ENCODE measurements around the gene ANKRD34C. TPM values are rescaled to one million over a fixed set of nuclear protein-coding genes. Genes with fewer than 3 reads are reported as not detected.

ANKRD34C gene
- total and polyA plus RNA-seq, 9 of the 15 experiments (the other 6 are each of a cell fraction or from before 2014, with no cell fraction given) = 0.01 TPM; not detected in 8

DNA sequence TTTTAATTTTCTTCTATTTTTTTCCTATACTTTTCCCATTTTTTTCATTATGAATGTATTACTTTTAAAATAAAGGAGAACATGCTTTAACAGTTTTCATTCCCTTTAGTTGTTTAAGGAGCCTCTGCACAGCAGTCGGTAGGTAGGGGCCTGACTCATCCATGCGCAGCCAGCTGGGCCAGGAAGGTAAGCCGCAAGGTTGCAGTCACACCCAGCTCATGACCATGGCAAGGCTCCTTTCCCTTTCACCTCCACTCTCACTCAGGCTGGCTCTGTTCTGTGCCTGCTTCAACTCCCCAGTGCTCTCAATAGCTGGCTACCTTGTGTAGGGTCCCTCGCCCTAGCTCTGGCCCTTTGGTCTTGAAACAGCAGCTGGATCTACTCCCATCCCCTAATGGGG lies 17.4 kb upstream of the ANKRD34C start (continued):
- TF ChIP-seq, protein P1, sequence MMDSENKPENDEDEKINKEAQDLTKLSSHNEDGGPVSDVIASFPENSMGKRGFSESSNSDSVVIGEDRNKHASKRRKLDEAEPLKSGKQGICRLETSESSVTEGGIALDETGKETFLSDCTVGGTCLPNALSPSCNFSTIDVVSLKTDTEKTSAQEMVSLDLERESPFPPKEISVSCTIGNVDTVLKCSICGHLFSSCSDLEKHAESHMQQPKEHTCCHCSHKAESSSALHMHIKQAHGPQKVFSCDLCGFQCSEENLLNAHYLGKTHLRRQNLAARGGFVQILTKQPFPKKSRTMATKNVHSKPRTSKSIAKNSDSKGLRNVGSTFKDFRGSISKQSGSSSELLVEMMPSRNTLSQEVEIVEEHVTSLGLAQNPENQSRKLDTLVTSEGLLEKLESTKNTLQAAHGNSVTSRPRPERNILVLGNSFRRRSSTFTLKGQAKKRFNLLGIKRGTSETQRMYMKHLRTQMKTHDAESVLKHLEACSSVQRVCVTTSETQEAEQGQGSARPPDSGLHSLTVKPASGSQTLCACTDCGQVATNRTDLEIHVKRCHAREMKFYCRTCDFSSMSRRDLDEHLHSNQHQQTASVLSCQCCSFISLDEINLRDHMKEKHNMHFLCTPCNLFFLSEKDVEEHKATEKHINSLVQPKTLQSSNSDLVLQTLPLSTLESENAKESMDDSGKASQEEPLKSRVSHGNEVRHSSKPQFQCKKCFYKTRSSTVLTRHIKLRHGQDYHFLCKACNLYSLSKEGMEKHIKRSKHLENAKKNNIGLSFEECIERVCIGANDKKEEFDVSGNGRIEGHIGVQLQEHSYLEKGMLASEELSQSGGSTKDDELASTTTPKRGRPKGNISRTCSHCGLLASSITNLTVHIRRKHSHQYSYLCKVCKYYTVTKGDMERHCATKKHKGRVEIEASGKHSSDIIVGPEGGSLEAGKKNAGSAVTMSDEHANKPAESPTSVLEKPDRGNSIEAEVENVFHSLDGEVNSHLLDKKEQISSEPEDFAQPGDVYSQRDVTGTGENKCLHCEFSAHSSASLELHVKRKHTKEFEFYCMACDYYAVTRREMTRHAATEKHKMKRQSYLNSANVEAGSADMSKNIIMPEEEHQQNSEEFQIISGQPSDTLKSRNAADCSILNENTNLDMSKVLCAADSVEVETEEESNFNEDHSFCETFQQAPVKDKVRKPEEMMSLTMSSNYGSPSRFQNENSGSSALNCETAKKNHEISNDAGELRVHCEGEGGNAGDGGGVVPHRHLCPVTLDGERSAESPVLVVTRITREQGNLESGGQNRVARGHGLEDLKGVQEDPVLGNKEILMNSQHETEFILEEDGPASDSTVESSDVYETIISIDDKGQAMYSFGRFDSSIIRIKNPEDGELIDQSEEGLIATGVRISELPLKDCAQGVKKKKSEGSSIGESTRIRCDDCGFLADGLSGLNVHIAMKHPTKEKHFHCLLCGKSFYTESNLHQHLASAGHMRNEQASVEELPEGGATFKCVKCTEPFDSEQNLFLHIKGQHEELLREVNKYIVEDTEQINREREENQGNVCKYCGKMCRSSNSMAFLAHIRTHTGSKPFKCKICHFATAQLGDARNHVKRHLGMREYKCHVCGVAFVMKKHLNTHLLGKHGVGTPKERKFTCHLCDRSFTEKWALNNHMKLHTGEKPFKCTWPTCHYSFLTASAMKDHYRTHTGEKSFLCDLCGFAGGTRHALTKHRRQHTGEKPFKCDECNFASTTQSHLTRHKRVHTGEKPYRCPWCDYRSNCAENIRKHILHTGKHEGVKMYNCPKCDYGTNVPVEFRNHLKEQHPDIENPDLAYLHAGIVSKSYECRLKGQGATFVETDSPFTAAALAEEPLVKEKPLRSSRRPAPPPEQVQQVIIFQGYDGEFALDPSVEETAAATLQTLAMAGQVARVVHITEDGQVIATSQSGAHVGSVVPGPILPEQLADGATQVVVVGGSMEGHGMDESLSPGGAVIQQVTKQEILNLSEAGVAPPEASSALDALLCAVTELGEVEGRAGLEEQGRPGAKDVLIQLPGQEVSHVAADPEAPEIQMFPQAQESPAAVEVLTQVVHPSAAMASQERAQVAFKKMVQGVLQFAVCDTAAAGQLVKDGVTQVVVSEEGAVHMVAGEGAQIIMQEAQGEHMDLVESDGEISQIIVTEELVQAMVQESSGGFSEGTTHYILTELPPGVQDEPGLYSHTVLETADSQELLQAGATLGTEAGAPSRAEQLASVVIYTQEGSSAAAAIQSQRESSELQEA (IDR thresholded peaks at IDR 0.05; ENCODE audit: low read depth) = no peak

DNA sequence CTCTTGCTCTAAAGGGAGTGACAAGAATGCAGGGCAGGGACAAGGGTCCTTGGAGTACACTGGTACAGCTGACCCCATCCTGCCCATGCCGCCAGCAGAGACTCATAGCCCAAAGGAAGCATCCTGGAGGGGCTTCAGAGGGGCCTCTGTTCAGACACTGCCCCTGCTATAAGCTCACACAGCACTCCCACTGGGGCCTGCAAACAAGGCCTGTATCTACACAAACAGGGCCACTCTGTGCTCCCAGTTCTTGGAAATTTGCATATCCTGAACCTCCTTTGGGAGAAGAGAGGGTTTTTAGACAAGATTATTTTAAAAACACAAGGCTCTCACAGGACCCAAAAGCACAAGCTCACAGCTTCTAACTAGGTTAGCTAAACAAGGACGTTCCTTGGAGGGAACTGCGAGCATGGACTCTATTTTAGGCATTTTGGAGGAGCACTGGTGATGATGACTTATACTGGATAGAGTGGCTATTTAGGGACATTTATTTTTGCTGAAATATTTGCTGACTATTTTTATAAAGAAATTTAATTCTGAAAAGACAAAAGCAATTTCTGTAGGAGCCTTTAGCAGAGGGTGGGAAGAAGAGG lies 16.4 kb upstream of the ANKRD34C start:
- Histone ChIP-seq H3K4me2 (ENCODE audit: insufficient read depth, low read length) (no peak overlapping the region), H2AFZ (ENCODE audit: low read depth, low read length) (no peak overlapping the region), H3K4me1 (replicated peaks in 1 of 2; ENCODE audit: control insufficient read depth in 2 of 2, insufficient read depth in 2 of 2, low read length in 2 of 2) (no peaks in the 10 kb centered on the region), H3K9me1 (ENCODE audit: control insufficient read depth, insufficient read depth, low read length) (no peaks in the 10 kb centered on the region), H3K27ac (ENCODE audit: extremely low read depth, low read depth, low read length) (no peak overlapping the region), H3K9ac (ENCODE audit: insufficient read depth in 1 of 2, low read depth in 2 of 2, low read length in 2 of 2) (no peak overlapping the region), H3K79me2 (ENCODE audit: control insufficient read depth, insufficient read depth, low read length) (no peaks in the 10 kb centered on the region), H3K9me3 (replicated peaks; ENCODE audit: control insufficient read depth, insufficient read depth, low read depth, low read length) (no peaks in the 10 kb centered on the region), H3K36me3 (ENCODE audit: control insufficient read depth, insufficient read depth, low read length) (no peaks in the 10 kb centered on the region), H3K27me3 (ENCODE audit: control insufficient read depth in 2 of 2, insufficient read depth in 2 of 2, low read length in 2 of 2) (peaks cover 4 to 8% of the 10 kb centered on the region in 2 experiments; a peak in 4 of 5 replicates), H3K4me3 (no peak overlapping the region), H4K20me1 (replicated peaks; ENCODE audit: control insufficient read depth, insufficient read depth, low read length) (no peaks in the 10 kb centered on the region; the same call in 1 of the 2 replicates)
- FAIRE-seq (no peak), DNase-seq (ENCODE audit: extremely low read depth in 1 of 4, low spot score in 3 of 4) (no peak), ATAC-seq (no peak)
- POLR2A ChIA-PET = interaction anchor here (0.7 kb wide), 1 partner anchor 44 kb away, joined by 3 read pairs; no protein-coding TSS in a partner anchor
- 0% methylated on average over 3 of the region's 3 CpGs for WGBS (ENCODE audit: insufficient coverage, low coverage, missing lambda C conversion rate)
- CTCF ChIA-PET (ENCODE audit: low intra/inter-chr PET ratio) = no interaction called here
- in situ Hi-C loops (cut with MboI) (no loop called here), intact Hi-C loops (cut with micrococcal nuclease) (no loop called here)
- BruUV-seq (replicated peaks) = no TSS peak
- no peak for TF ChIP-seq POLR2G (IDR thresholded peaks at IDR 0.05; ENCODE audit: low read depth, low read length)

Measured in K562 (cell line).